Breast epithelium (tissue), 3 donors: Measurements from ENCODE around the gene MYO5A.

Source experiments
- POLR2A ChIP-seq: fragments of 450-650 bp; IDR thresholded peaks from one replicate; pipeline ENCODE4 v1.6.1; 2016; ENCODE audit warnings: antibody characterized with exemption, mild to moderate bottlenecking, moderate library complexity
- POLR2AphosphoS5 ChIP-seq, 3 donors: sonication (generic); formaldehyde crosslinking; IDR thresholded peaks; one replicate each; pipeline ENCODE4 v1.6.1; 2017; ENCODE audit warnings: antibody characterized with exemption in 3 of 3
- TF ChIP-seq, protein P1 (sequence below), 3 donors: fragments of 450-650 bp; IDR thresholded peaks; one replicate each; pipeline ENCODE4 v1.5.1; 2016 to 2017; ENCODE audit warnings: antibody characterized with exemption in 3 of 3, mild to moderate bottlenecking in 3 of 3, moderate library complexity in 3 of 3

DNA sequence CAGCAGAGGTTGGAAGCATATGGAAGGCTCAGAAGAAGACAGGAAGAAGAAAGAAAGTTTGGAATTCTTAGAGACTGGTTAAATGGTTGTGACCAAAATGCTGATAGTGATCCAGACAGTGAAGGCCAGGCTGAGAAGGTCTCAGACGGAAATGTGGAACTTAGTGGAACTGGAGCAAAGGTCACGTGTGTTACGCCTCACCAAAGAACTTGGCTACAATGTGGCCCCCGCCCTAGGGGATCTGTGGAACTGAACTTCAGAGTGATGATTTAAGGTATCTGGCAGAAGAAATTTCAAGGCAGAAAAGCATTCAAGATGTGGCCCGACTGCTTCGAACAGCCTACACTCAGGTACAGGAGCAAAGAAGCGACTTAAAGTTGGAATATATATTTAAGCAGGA lies 83.1 kb downstream of the MYO5A start:
- TF ChIP-seq, protein P1, sequence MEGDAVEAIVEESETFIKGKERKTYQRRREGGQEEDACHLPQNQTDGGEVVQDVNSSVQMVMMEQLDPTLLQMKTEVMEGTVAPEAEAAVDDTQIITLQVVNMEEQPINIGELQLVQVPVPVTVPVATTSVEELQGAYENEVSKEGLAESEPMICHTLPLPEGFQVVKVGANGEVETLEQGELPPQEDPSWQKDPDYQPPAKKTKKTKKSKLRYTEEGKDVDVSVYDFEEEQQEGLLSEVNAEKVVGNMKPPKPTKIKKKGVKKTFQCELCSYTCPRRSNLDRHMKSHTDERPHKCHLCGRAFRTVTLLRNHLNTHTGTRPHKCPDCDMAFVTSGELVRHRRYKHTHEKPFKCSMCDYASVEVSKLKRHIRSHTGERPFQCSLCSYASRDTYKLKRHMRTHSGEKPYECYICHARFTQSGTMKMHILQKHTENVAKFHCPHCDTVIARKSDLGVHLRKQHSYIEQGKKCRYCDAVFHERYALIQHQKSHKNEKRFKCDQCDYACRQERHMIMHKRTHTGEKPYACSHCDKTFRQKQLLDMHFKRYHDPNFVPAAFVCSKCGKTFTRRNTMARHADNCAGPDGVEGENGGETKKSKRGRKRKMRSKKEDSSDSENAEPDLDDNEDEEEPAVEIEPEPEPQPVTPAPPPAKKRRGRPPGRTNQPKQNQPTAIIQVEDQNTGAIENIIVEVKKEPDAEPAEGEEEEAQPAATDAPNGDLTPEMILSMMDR (IDR thresholded peaks at IDR 0.05) = no peak
- TF ChIP-seq POLR2AphosphoS5 (IDR thresholded peaks at IDR 0.05) (no peak), POLR2A (no peak)
